Right renal cortex interstitium (tissue), 3 donors: ENCODE measurements around the gene ADAMTSL1. TPM values are rescaled to one million over a fixed set of nuclear protein-coding genes. Genes with fewer than 3 reads are reported as not detected.

Experiments used
- DNase-seq, 3 donors: peaks; one replicate each; pipeline ENCODE4 v3.0.0-alpha.2; 2013; ENCODE audit warnings: low read depth in 3 of 3, low spot score in 2 of 3
- polyA plus RNA-seq, 3 donors: library from polyadenylated mRNA; unstranded; fragments of 120-200 nt; gene quantifications; one replicate each; pipeline ENCODE4 v1.2.1, GENCODE V29; 2013; ENCODE audit not compliant: insufficient read length in 3 of 3

The ADAMTSL1 gene
- polyA plus RNA-seq, 3 donors = 11.3 to 16.5 (median 16.1) TPM

DNA sequence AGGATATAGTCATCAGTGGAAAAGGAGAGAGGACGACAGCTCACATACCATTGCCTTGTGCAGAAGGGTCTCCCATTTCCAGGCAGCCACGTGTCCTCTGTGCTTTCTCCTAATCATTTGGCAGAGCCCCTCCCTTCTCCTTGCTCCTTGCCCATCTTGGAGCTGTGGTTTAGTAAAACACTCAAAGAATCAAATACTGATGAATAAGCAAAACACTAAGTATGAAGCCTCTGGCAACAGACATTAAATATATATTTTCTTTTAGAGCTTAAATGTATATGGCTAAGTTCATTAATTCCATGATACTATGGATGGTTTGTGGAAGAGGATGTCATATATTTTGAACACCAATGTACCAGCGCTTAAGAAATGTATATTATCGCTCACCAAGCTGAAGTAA lies 280.6 kb downstream of the ADAMTSL1 start:
- no peak for DNase-seq

DNA sequence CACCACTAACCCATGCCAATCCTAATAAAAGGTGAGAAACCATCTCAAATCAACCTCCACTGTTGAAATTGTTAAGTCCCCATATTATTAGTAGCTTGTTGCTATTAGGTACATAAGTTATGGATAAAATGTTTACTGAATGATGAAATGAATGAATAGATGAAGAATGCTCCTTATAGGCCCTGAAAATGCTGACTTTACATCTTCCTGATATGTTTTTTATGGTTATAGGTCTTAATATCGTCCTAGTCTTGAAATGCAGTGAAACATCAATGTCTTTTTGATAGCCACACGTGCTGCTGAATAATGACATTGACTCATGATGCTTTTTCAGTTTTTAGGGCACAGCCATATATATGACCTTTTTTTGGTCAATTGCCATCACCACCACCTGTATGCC lies 281.3 kb downstream of the ADAMTSL1 start:
- no peak for DNase-seq

DNA sequence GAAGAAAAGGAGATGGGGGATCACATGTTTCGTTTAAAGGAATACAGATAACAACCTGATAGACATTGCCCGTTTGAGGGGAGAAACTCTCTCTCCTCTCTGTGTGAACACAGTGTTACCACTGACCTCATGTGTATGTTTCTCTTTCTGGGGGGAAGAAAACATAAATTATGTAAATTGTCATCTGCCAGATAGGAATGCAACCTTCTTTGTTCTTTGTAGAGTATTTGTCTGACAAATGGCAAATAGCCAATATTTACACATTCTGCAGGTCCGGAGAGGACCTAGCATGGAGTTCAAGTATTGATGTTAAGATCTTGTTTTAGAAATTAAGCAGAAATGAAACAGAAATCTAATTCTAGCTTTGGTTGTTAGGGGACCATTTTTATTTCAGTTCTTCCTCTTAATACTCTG lies 282.8 kb downstream of the ADAMTSL1 start:
- no peak for DNase-seq

DNA sequence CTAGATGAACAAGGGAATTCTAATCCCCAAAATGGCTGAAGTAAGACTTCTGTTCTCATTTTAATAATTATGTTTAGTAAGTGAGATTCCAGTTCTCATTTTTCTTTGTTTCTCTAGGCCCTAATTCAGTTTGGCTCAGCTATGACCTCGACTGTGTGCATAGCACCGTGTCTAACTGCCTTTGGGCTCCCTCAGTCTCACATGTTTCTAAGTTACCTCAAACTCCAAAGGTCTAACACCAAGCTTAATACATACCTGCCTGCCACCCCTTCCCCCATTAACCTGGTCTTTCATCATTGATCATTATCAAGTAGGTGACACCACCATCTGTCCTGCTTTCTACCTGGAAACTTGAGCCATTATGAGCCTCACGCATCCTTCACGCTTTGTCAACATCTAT lies 285.9 kb downstream of the ADAMTSL1 start:
- no peak for DNase-seq

DNA sequence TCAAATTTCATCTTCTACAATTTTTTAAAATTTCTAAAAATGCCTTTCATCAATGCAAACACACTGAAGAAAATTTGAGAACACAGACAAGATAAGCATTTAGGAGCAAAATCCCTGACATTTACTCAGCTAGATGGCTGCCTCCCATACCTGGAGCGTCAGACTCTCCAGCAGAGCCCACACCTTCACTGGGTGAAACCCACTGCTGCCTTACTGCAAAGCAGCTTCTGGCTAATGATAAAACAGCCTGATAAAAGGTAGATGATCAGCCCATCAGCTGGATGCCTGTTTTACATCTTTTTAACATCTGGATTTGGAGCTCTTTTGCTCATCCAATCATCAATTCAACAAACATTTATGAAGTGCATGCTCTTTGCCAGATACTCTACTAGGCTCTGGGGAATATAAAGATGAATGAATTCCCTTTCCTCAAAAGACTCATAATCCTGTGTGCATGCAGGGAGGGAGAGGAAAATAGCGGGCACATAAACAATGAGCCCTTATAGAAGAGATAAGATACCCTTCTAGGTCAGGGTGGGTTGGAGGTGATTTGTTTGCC lies 287.9 kb downstream of the ADAMTSL1 start:
- DNase-seq = no peak

DNA sequence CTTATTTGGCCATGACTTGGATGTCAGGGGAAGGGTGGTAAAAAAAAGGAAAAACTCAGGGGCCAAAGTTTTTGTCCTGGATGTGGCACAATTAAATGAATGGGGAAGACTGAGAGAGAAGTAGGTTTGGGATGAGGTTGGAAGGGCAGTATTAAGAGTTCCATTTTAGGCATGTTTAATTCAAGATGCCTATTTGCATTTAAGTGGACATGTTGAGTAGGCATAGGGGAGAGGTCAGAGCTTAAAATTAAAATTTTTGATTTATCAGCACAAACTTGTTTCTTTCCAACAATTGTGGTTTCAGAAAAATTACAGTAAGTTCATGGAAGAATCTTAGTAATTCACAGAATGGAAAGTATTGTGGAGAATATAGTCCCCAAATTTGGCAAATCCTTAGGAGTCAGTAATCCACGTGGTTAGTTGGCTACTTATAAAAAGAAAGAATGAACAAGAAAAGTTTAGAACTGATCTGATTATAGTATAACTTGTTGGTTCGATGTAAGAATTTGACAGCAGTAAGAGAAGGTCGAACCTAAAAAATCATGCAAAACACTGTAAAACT lies 293.1 kb downstream of the ADAMTSL1 start:
- no peak for DNase-seq

DNA sequence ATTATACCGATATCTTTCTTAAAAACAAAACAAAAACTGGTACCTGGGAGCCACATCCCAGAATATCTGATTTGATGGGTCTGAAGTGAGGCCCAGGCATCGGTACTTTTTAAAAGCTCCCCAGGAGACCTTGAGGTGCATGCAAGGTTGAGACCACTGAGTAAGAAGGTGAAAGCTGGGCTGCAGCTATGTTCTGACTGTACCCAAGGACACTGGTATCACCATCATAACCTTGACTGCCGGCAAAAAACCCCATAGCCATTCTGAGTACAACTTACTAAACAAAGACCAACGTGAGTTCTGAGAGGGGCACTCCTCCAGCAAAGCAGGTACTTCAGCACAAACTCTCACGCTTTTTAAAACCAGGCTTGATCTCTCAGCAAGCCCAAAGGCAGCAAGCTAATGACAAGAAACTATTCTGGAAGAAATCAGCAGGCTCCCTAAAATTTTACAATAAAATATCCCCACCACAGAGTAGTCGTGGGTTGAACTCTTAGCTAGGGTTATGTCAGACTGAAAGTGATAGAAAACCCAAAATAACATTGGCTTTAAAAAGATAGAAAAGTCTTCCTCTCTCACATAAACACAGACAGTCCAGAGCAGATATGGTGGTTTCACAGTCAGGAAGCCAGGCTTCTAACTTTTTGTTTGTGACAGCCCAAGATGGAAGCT lies 295.1 kb downstream of the ADAMTSL1 start:
- DNase-seq = no peak

- no peak for DNase-seq
Observed at GRCh38 chr9:18770131-18770908, 296.4 kb downstream of the ADAMTSL1 start.

DNA sequence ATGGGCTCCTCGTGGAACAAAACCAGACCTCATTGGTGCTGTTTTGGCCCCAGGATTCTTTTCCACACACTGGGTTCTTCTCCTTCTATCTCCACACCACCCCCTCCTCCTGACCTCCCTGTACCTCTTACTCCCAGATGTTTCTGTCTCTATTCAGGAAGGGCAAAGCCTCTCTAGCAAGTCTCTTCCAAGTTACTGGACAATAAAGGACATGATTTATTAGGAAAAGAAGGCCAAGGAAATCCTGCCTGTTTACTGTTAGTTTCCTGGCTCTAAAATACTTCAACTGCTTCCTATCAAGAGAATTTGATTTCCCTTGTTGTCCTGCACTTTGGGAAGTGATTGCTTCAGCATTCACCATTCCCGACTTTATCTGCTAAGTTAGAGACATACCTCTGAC lies 297.1 kb downstream of the ADAMTSL1 start:
- DNase-seq = no peak

- no peak for DNase-seq
Observed at GRCh38 chr9:18771763-18772162, 297.8 kb downstream of the ADAMTSL1 start.

DNA sequence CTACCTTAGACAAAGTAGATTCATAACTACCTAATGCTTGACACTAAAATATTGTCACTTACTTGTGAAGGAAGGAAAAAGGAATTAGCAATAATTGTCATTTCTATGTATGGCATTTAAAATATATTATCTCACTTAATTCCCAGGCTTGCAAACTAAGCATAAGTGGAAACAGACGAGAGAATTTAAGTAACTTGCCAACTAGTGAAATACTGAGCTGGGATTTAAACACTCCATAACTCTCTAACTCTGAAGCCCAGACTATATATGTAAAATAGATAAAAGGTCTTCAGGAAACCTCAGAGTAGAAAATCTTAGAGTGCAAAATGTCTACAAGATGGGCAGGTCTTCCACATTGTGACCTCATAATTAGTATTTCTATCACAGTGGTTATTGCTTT lies 301.3 kb downstream of the ADAMTSL1 start:
- no peak for DNase-seq

- no peak for DNase-seq
Observed at GRCh38 chr9:18775930-18776329, 302.0 kb downstream of the ADAMTSL1 start.

- DNase-seq = no peak
Observed at GRCh38 chr9:18776836-18777820, 303.2 kb downstream of the ADAMTSL1 start.

- DNase-seq = no peak
Observed at GRCh38 chr9:18778147-18778546, 304.2 kb downstream of the ADAMTSL1 start.

GRCh38 chr9:18778846-18779245 lies 304.9 kb downstream of the ADAMTSL1 start:
- no peak for DNase-seq

GRCh38 chr9:18783909-18784308 lies 310.0 kb downstream of the ADAMTSL1 start:
- no peak for DNase-seq

DNA sequence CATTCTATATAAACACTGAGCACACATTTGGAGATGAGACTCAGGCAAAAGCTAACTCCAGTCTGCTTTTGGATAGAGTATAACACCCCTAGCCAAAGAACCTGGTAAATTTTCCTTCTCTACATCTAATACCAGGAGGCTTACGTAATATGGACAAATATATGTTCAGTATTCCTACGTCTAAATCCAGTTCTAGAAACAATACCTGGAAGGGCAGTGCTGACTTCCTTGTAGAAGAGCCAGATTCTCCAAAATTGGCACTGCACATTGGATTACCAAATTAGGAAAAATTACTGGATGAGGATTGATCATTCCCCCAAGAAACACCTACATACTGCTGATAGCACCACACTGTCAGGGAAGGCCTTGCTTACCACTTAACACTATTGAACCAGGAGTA lies 311.7 kb downstream of the ADAMTSL1 start:
- no peak for DNase-seq

- DNase-seq = no peak
Observed at GRCh38 chr9:18786196-18786595, 312.2 kb downstream of the ADAMTSL1 start.

DNA sequence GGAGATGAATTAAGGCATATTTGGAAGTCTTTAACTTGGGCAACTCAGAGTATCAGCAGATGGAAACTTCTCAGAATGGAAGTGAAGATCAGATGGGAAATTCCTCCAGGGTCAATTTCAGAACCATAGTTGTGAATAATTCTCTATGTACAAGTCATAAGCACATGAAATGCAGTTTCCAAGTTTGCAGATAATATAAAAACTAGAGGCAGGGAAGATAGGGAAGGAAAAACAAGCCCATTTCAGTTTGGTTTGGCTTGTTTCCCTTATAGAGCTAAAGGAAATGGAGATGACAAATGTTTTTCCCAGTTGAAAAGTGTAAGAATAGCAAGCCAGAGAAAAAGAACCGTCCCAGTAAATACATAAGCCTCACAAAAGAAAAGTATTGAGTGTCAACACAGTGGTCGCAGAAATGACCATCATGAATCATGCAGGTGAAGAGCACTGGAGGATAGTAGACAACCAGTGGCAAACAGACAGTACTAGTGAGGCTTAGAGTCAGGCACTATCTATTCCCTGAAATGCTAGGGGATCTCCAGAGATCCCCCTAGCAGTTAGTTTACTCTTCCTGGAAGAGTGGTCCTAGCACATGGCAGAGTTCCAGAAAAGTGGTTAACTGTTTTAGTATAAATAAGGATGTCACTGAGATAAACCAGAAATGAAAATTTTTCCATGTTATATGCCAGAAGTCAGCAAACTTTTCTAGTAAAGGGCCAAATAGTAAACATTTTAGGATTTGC lies 313.1 kb downstream of the ADAMTSL1 start:
- no peak for DNase-seq

DNA sequence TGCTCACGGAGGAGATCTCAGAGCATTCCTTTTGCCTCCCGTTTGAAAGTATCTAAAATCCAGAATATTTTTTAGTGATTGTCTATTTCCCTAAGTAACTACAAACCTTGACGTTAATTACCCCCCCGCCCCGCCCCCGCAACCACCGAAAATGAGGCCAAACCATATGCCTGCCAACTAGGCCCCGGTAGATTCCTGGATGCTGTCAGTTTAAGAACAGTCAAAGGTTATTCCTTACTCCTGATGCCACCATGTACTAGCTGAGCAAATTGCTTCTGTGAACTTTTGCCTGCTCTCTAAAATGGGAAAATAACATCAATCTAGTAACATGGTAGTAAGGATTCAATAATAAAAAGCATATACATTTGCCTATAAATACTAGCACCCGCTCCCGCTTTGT lies 314.3 kb downstream of the ADAMTSL1 start:
- no peak for DNase-seq
